Measurements from ENCODE around the gene GAPDH.

The GAPDH gene

DNA sequence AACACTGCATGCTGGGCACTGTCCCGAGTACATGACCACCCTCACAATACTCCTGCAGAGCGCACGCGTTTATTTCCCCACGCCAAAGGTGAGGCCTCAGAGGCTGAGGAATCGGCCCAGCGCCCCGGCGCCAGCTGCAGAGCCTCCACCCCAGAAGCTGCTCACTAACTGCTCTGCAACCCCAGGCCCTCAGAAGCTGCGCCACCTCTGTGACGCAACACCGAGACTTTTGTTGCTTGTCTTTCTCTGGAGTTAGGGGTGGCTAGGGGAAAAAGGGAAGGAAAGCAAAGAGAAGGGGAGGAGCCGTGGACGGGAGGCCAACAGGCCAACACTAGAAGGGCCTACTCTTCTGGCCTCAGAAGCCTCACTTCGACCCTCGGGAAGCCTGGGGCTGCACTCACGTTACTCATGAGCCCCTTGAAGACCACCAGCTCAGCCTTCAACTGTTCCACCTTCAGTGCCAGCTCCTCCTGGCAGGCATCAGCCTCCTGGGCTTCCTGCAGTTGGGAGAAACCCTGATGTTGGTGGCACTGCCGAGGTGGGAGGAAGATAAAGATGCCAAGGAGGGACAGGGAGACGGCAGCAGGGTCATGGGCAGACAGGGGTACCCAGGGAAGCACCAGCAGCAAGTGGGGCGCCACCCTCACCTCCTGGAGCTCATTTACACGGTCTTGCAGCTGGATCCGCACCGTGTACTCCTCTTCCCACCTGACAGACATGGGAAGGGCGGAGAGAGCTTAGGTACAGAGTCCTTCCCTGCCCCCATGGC, 16.2 kb downstream of the GAPDH start:
- TF ChIP-seq, protein P1, sequence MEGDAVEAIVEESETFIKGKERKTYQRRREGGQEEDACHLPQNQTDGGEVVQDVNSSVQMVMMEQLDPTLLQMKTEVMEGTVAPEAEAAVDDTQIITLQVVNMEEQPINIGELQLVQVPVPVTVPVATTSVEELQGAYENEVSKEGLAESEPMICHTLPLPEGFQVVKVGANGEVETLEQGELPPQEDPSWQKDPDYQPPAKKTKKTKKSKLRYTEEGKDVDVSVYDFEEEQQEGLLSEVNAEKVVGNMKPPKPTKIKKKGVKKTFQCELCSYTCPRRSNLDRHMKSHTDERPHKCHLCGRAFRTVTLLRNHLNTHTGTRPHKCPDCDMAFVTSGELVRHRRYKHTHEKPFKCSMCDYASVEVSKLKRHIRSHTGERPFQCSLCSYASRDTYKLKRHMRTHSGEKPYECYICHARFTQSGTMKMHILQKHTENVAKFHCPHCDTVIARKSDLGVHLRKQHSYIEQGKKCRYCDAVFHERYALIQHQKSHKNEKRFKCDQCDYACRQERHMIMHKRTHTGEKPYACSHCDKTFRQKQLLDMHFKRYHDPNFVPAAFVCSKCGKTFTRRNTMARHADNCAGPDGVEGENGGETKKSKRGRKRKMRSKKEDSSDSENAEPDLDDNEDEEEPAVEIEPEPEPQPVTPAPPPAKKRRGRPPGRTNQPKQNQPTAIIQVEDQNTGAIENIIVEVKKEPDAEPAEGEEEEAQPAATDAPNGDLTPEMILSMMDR (conservative IDR thresholded peaks at IDR 0.05; ENCODE audit: low read depth, low read length), result no peak
- H3K4me3 ChIP-seq (ENCODE audit: low read depth, low read length), result no peak overlapping the region
- DNase-seq (ENCODE audit: low read depth), result no peak

DNA sequence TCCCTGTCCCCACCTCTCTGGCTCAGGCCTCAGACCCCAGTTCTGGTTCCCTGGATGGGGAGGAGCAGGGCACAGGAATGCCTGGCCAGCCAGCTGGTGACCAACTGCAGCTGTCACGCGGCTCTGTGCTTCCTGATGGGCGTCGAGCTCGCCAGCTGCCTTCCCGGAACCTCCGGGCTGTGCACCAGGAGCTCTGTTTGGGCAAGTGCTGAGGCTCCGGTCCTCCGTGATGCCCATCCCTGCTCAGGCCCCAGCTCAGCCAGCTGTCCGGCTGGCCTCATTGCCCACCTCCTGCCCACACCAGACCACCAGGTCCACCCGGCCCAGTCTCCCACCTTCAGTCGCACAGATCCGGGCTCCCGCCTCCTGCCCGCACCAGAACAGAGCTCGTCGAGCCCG, 16.7 kb downstream of the GAPDH start:
- no peak overlapping the region for H3K4me3 ChIP-seq (ENCODE audit: low read depth, low read length)
- TF ChIP-seq, protein P1 (conservative IDR thresholded peaks at IDR 0.05; ENCODE audit: low read depth, low read length), result no peak

DNA sequence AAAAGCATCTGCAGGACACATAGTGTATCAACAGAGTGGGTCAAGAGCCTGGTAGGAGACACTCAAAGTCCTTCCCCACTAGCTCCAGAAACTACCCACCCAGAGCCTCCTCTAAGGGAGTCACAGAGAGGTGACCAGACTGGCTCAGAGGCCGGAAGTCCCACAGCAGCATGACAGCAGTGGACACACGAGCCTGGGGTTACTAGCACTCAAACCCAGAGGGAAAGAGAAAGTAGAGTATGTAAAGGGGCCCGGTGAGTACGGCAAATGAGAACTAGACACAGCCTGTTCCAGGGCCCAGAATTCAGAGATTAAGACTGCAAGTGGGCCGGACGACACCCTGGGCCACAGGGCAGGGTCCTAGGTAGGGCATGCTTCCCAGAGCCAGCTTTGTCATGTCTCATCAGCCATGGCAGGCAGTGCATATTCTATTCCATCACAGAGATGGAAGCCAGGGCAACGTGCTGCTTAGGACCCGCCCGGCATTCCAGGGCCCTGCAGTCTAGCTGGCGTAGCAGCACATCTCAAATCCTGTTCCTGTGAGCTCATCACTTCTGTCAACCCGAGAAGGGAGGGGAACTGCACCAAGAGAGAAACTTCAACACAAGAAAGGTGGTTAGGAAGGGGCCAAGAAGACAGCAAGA, 17.3 kb downstream of the GAPDH start:
- peak; percentile 80 for DNase-seq (ENCODE audit: low read depth)
- no peak overlapping the region for H3K4me3 ChIP-seq (ENCODE audit: low read depth, low read length)
- TF ChIP-seq, protein P1 (conservative IDR thresholded peaks at IDR 0.05; ENCODE audit: low read depth, low read length), result no peak

More for the DNA sequence above, 16.7 kb downstream of the GAPDH start:
- no peak for DNase-seq (ENCODE audit: low read depth)

DNA sequence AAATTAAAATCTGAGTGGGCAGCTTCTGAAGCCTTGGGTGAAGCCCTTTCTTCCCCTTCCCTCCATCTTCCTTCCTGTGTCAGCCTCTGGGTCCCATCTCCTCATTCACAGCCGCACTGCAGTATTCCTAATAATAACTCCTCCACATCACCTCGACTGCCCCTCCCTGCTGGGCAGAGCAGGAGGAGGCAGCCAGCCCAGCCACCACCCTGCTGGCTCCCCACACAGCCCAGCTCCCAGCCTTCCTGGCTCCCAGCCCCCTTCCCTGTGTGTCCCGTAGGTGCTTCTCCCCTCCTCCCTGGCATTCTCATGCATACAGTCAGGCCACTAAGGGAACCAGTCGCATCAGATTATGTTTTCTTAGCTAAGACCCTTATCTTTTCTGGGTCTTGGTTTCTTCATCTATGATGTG, 17.8 kb downstream of the GAPDH start:
- TF ChIP-seq, protein P1 (conservative IDR thresholded peaks at IDR 0.05; ENCODE audit: low read depth, low read length), result no peak
- DNase-seq (ENCODE audit: low read depth), result no peak
- peak overlapping the region; percentile 1 for H3K4me3 ChIP-seq (ENCODE audit: low read depth, low read length)

DNA sequence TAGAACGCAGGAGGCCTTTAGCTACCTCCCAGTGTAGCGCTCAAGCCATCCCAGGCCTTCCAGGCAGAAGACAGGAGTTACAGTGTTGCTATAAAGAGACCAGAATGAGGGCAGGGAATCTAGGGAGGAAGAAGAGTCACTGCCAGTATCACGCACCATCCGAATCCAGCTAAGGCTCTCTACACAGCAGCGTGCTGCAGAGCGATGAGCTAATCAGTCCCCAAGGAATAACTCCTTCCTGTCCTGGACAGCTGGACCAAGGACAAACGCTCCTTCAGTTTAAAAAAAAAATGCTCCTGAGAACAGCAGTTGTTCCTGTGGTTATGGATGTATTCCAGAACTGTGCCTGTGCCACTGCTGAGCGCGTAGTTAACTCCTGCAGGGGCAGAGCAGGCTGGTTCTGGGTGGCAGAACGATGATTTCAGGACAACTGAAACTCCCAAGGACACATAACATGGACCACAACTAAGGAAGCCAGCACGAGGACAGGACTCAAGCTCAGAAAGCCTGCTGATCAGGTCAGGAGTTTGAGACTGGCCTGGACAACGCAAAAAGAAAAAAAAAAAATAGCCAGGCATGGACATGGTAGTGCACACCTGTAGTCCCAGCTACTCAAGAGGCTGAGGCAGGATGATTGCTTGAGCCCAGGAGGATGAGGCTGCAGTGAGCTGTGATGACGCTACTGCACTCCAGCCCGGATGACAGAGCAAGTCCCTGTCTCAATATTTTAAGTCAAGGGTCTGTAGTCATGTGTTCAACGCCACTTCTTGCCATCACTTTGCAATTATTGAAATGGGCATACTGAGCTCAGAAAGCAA, 18.9 kb downstream of the GAPDH start:
- TF ChIP-seq, protein P1 (conservative IDR thresholded peaks at IDR 0.05; ENCODE audit: low read depth, low read length), result no peak
- peak; percentile 63 for DNase-seq (ENCODE audit: low read depth)

DNA sequence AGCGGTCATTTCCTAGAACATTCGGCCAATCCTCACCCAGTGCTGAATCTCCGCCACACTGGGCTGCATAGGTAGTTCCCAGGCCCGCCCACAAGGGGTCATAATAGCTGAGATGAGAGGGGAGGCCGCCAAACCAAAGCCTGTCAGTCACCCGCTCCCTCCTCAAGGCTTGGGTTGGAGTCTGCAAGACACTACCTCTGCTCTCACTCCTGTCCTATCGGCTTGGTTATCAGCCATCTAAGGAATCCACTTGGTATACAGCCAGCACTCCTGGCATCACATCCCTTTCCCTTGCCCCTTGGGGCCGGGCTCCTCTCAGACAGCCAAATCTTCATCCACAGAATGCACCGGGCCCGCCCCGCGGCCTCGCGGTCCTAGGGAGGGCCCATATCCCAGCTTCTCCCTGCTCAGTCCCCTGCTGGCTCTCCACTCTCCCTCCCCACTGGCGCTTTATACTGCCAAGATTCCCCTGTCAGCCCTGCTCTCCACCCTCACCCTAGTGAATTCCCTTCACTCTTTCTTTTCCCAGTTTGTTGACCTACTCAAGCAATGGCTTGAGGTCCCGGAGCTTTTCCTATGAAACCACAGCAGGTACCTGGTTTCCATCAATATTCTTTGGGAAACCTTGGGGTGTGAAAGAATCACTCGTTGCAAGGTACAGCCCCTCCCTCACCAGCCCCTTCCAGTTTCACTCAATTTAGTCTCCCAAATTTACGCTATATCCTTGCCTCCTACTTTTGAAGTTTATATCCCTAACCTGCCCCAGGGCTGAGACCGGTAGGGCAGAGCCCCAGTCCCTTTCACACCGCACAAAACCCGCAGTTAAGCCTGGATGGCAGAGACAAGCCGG, 20.1 kb downstream of the GAPDH start:
- peak; percentile 83 for DNase-seq (ENCODE audit: low read depth)
- TF ChIP-seq, protein P1 (conservative IDR thresholded peaks at IDR 0.05; ENCODE audit: low read depth, low read length), result peak; percentile 70
- peak overlapping the region; percentile 82 for H3K4me3 ChIP-seq (ENCODE audit: low read depth, low read length)

More for the DNA sequence above, 18.9 kb downstream of the GAPDH start:
- no peak overlapping the region for H3K4me3 ChIP-seq (ENCODE audit: low read depth, low read length)

Measured in choroid plexus epithelial cell (primary cell).